SK-N-MC (cell line): ENCODE results near the gene TPPP2.
"Not testable (repeated sequence)": the region's sequence is repeated elsewhere in the genome, so short reads cannot be mapped to it uniquely, and the experiment has no call there.

Source experiments
- EZH2 ChIP-seq: fragments of 200-600 bp; sonication (generic); IDR thresholded peaks from one replicate; pipeline ENCODE4 v1.6.1; 2017; ENCODE audit warnings: antibody characterized with exemption
- POLR2AphosphoS5 ChIP-seq: IDR thresholded peaks from 2 replicates; pipeline ENCODE4 v1.6.1; 2012; ENCODE audit warnings: mild to moderate bottlenecking, low read depth, low read length, borderline replicate concordance

- not testable (repeated sequence) for TF ChIP-seq POLR2AphosphoS5, EZH2
These were observed 10.9 kb downstream of the TPPP2 start for GRCh38 chr14:21040941-21041340.
